Astrocyte (in vitro differentiated cells and primary cell): ENCODE data around the gene VKORC1. TPM values are rescaled to one million over a fixed set of nuclear protein-coding genes. Genes with fewer than 3 reads are reported as not detected.

Source experiments
- DNase-seq: peaks from one replicate; pipeline ENCODE4 v3.0.0-alpha.2; 2010; ENCODE audit warnings: low read depth
- FAIRE-seq: peaks from 2 replicates; lab custom pipeline; 2011; peaks lifted over from hg19 to GRCh38; lab: Jason Lieb, UNC
- H2AFZ ChIP-seq: 2 replicates; pipeline ENCODE4 v1.6.0; 2012; ENCODE audit warnings: low read depth, low read length, inconsistent platforms
- H3K27ac ChIP-seq: 2 replicates; pipeline ENCODE4 v1.5.1; 2011; ENCODE audit warnings: low read depth, low read length, inconsistent platforms
- H3K27me3 ChIP-seq: 2 replicates; pipeline ENCODE4 v1.6.0; 2011; ENCODE audit warnings: low read length, inconsistent platforms; ENCODE audit not compliant: insufficient read depth
- H3K36me3 ChIP-seq: 2 replicates; pipeline ENCODE4 v1.5.1; 2011; ENCODE audit warnings: low read length, inconsistent platforms; ENCODE audit not compliant: insufficient read depth
- H3K4me1 ChIP-seq: 2 replicates; pipeline ENCODE4 v1.5.1; 2011; ENCODE audit warnings: low read length, inconsistent platforms; ENCODE audit not compliant: insufficient read depth
- H3K4me2 ChIP-seq: 2 replicates; pipeline ENCODE4 v1.6.0; 2012; ENCODE audit warnings: low read length, inconsistent platforms
- H3K4me3 ChIP-seq: 2 replicates; pipeline ENCODE4 v1.5.1; 2011; ENCODE audit warnings: low read depth, mild to moderate bottlenecking, low read length, inconsistent platforms; ENCODE audit not compliant: insufficient read depth
- H3K79me2 ChIP-seq: 2 replicates; pipeline ENCODE4 v1.6.0; 2012; ENCODE audit warnings: mild to moderate bottlenecking, low read length, inconsistent platforms; ENCODE audit not compliant: insufficient read depth
- H3K9ac ChIP-seq: 2 replicates; pipeline ENCODE4 v1.6.0; 2012; ENCODE audit warnings: mild to moderate bottlenecking, low read length, inconsistent platforms
- H3K9me3 ChIP-seq: 2 replicates; pipeline ENCODE4 v1.5.1; 2012; ENCODE audit warnings: low read depth, mild to moderate bottlenecking, low read length, inconsistent platforms; ENCODE audit not compliant: insufficient read depth
- H4K20me1 ChIP-seq: 2 replicates; pipeline ENCODE4 v1.6.0; 2012; ENCODE audit warnings: low read length, inconsistent platforms; ENCODE audit not compliant: insufficient read depth
- H3K27ac Mint-ChIP-seq: one replicate; pipeline ENCODE4 v1.8.0; 2021; ENCODE audit warnings: mild to moderate bottlenecking, mixed read lengths; ENCODE audit not compliant: unreplicated experiment
- H3K27me3 Mint-ChIP-seq: one replicate; pipeline ENCODE4 v1.8.0; 2021; ENCODE audit warnings: low read depth, mixed read lengths; ENCODE audit not compliant: unreplicated experiment
- H3K36me3 Mint-ChIP-seq: one replicate; pipeline ENCODE4 v1.8.0; 2021; ENCODE audit warnings: low read depth, mixed read lengths; ENCODE audit not compliant: unreplicated experiment
- H3K4me1 Mint-ChIP-seq: one replicate; pipeline ENCODE4 v1.8.0; 2021; ENCODE audit warnings: low read depth, mixed read lengths; ENCODE audit not compliant: unreplicated experiment
- H3K4me3 Mint-ChIP-seq: one replicate; pipeline ENCODE4 v1.8.0; 2021; ENCODE audit warnings: mild to moderate bottlenecking, moderate library complexity, mixed read lengths; ENCODE audit not compliant: unreplicated experiment
- H3K9me3 Mint-ChIP-seq: one replicate; pipeline ENCODE4 v1.8.0; 2021; ENCODE audit warnings: mild to moderate bottlenecking, mixed read lengths; ENCODE audit not compliant: unreplicated experiment
- EZH2 ChIP-seq: IDR thresholded peaks from 2 replicates; pipeline ENCODE4 v1.6.1; 2012; ENCODE audit warnings: mild to moderate bottlenecking, low read length, inconsistent platforms; ENCODE audit not compliant: insufficient read depth
- total RNA-seq: library from RNA; stranded (reverse); gene quantifications from 2 replicates; pipeline ENCODE4 v1.2.1, GENCODE V29; 2021
- TF ChIP-seq, protein P1 (sequence below): IDR thresholded peaks from 2 replicates; pipeline ENCODE4 v1.5.1; 2011; ENCODE audit warnings: low read depth, mild to moderate bottlenecking, inconsistent platforms, low read length, moderate library complexity; ENCODE audit not compliant: insufficient read depth

Gene VKORC1
- total RNA-seq, 1 donor from 2014 or later, result 133 TPM

DNA sequence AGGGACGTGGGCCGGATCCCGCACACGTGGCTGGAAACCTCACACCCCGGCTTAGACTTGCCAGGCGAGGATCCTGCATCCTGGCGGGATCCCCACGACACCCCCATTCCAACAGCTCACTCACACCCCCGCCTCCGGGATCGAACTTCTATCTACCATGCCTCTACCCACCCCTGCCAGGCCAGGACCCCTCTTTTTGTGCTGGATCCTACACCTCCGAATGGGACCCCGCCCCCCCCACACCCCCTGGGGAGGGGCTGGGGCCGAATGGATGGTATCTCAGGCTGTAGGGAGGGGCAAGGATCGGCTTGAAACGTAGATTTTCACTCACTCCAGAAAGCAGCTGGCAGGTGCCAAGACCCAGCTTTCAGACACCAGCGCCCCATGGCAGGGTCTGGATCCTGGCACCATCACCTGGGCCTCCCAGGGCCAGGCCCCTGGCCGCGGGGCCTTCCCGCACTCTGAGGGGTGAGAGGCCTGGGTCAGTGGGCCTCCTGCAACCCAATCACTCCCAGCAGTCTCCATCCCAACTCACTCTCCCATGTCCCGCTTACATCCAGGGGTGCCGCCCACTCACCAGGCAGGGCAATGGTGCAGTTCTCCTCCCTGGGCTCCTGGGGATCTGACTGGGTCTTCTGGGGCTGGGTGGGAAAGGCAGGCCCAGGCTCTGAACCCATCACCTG is 48.6 kb upstream of the VKORC1 start:
- TF ChIP-seq, protein P1, sequence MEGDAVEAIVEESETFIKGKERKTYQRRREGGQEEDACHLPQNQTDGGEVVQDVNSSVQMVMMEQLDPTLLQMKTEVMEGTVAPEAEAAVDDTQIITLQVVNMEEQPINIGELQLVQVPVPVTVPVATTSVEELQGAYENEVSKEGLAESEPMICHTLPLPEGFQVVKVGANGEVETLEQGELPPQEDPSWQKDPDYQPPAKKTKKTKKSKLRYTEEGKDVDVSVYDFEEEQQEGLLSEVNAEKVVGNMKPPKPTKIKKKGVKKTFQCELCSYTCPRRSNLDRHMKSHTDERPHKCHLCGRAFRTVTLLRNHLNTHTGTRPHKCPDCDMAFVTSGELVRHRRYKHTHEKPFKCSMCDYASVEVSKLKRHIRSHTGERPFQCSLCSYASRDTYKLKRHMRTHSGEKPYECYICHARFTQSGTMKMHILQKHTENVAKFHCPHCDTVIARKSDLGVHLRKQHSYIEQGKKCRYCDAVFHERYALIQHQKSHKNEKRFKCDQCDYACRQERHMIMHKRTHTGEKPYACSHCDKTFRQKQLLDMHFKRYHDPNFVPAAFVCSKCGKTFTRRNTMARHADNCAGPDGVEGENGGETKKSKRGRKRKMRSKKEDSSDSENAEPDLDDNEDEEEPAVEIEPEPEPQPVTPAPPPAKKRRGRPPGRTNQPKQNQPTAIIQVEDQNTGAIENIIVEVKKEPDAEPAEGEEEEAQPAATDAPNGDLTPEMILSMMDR, result no peak
- TF ChIP-seq EZH2, result no peak

DNA sequence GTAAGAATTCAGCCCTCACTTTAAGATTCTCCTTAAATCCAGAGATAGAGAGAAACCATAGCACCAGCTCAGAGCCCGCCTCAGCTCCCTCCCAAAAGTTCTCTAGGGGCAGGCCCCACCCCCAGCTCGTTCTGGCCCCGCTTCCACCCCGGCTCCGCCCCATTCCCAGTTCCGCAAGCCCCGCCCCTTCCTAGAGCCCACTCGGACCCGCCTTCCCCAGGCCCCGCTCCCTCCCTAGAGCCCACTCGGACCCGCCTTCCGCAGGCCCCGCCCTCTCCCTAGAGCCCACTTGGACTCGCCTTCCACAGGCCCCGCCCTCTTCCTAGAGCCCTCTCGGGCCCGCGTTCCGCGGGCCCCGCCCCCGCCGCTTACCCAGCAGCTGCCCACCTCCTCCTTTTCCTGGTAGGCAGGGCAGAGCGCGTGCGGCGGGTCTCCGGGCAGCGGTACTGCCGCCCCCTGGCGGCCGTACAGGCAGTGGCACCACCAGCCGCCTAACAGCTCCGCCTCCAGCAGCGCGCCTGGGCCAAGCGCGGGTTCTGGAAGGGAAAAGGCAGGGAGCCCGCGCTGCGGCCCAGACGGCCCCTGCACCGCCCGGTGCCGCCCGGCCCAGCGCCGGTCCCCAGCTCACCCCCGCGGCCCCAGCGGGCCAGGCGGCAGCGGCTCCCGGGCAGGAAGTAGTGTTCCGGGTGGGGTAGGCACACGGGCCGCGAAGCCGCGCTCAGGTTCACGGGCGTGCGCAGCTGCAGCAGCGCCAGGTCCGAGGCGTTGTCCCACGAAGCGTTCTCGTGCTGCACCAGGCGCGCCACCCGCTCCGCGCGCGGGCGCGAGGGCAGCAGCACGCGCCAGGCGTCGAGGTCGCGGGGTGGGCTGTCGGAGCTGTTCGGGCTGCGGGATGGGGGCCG is 47.8 kb upstream of the VKORC1 start:
- Mint-ChIP-seq H3K9me3 (peaks cover 2% of the 10 kb centered on the region), H3K36me3 (no peaks in the 10 kb centered on the region), H3K4me3 (peak overlapping the region; percentile 79), H3K27ac (peak overlapping the region; percentile 91), H3K4me1 (peaks cover 9% of the 10 kb centered on the region), H3K27me3 (peaks cover 18% of the 10 kb centered on the region)
- Histone ChIP-seq H3K4me2 (peak overlapping the region; percentile 96), H3K9me3 (no peaks in the 10 kb centered on the region), H4K20me1 (no peaks in the 10 kb centered on the region), H3K4me3 (peak overlapping the region; percentile 49), H3K36me3 (no peaks in the 10 kb centered on the region), H3K4me1 (peaks cover 24% of the 10 kb centered on the region), H3K27me3 (peaks cover 16% of the 10 kb centered on the region), H3K79me2 (no peaks in the 10 kb centered on the region), H2AFZ (peak overlapping the region; percentile 97), H3K9ac (peak overlapping the region; percentile 66), H3K27ac (peak overlapping the region; percentile 36)
- DNase-seq (peak; percentile 89), FAIRE-seq (no peak)
- TF ChIP-seq EZH2, result no peak
- TF ChIP-seq, protein P1, result peak; percentile 59

More for the DNA sequence above, 48.6 kb upstream of the VKORC1 start:
- no peaks in the 10 kb centered on the region for H3K36me3 ChIP-seq
- Mint-ChIP-seq H3K9me3 (peaks cover 5% of the 10 kb centered on the region), H3K27ac (no peak overlapping the region), H3K36me3 (no peaks in the 10 kb centered on the region), H3K27me3 (peaks cover 25% of the 10 kb centered on the region), H3K4me1 (peaks cover 9% of the 10 kb centered on the region), H3K4me3 (no peak overlapping the region)
- H3K27ac ChIP-seq, result no peak overlapping the region
- no peak for FAIRE-seq
- peak overlapping the region; percentile 97 for H2AFZ ChIP-seq
- no peak for DNase-seq
- peak overlapping the region; percentile 49 for H3K4me3 ChIP-seq
- H4K20me1 ChIP-seq, result no peaks in the 10 kb centered on the region
- H3K4me2 ChIP-seq, result peak overlapping the region; percentile 96
- no peaks in the 10 kb centered on the region for H3K9me3 ChIP-seq
- no peaks in the 10 kb centered on the region for H3K79me2 ChIP-seq
- H3K9ac ChIP-seq, result peak overlapping the region; percentile 66
- H3K4me1 ChIP-seq, result peaks cover 23% of the 10 kb centered on the region
- peaks cover 23% of the 10 kb centered on the region for H3K27me3 ChIP-seq
